ENCODE data around the gene UCK1.

Gene UCK1

DNA sequence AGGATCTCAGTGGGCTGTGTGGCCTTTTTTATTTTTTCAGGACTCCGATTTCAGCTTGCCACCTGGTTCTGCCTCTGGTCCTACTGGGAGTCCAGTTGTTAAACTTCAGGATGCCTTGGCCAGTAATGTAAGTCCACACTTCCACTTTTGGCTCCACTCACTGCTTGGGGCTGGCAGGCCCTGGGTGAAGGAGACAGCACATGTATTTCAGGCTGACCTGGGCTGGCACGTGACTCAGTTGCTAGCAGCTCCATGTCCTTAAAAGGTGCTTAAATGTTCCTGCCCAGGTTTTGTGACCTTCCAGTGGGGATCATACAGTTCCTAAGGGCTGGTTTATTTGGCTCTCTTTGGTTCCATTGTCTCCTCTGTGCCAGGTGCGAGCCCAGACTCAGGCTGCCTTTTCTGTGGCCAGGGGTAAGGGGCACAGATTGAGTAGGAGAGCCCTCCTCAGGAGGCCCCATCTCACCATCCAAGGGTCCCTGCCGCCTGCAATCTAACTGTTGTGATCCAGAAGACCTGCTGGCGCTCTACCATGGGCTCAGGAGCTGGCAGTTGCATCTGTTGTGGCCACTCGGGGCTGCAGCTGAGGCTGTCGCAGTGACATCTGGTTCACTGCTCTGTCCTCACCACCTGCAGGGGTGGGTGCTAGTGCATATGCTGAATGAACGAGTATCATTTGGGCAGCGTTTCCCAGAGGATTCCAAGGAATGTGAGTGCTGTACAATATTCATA lies 47.6 kb downstream of the UCK1 start:
- H3K23ac ChIP-seq (ENCODE audit: low read length in 2 of 2) = no peak overlapping the region
- H3K18ac ChIP-seq (ENCODE audit: low read depth in 1 of 2, low read length in 2 of 2) = no peak overlapping the region
- no peak overlapping the region for H2BK15ac ChIP-seq (ENCODE audit: low read depth, poor library complexity, severe bottlenecking)
- no peak overlapping the region for H3K4me2 ChIP-seq (ENCODE audit: low read length, poor library complexity, severe bottlenecking)
- no peaks in the 10 kb centered on the region for H3K4me1 ChIP-seq (ENCODE audit: control insufficient read depth, insufficient read depth, low read depth, low read length)
- H4K91ac ChIP-seq (ENCODE audit: low read length) = no peak overlapping the region
- H3K14ac ChIP-seq (ENCODE audit: low read length in 2 of 2) = no peak overlapping the region
- no peak overlapping the region for H3K27ac ChIP-seq (ENCODE audit: low read length, poor library complexity, severe bottlenecking)
- no peak overlapping the region for H2BK120ac ChIP-seq (ENCODE audit: low read depth, low read length)
- H2AFZ ChIP-seq (ENCODE audit: low read depth, low read length) = no peak overlapping the region
- no peak overlapping the region for H2BK5ac ChIP-seq (ENCODE audit: low read depth, low read length, poor library complexity, severe bottlenecking)
- peaks cover 94 to 98% of the 10 kb centered on the region in 2 experiments for H3K36me3 ChIP-seq (ENCODE audit: control insufficient read depth in 1 of 2, insufficient read depth in 2 of 2, low read depth in 1 of 2, low read length in 2 of 2)
- 95% methylated on average over 9 of the region's 9 CpGs for whole genome bisulfite sequencing
- no peak overlapping the region for H2BK12ac ChIP-seq (ENCODE audit: low read length in 2 of 2)
- no peak for DNase-seq
- no peak overlapping the region for H4K8ac ChIP-seq (ENCODE audit: low read length)
- H3K9me3 ChIP-seq (ENCODE audit: control insufficient read depth, low read length) = no peaks in the 10 kb centered on the region
- no peaks in the 10 kb centered on the region for H3K27me3 ChIP-seq (ENCODE audit: control insufficient read depth in 1 of 2, insufficient read depth in 1 of 2, low read length in 2 of 2)
- no peak overlapping the region for H3K4ac ChIP-seq (ENCODE audit: low read depth in 1 of 2, low read length in 2 of 2)
- no peak overlapping the region for H3K4me3 ChIP-seq (ENCODE audit: insufficient read depth in 1 of 2, low read depth in 1 of 2, low read length in 2 of 2)
- peaks cover 59% of the 10 kb centered on the region for H3K79me1 ChIP-seq (replicated peaks; ENCODE audit: low read length, poor library complexity, severe bottlenecking)
- no peak overlapping the region for H2AK5ac ChIP-seq (ENCODE audit: low read length, severe bottlenecking)
- no peak overlapping the region for H3K9ac ChIP-seq (ENCODE audit: low read length)

DNA sequence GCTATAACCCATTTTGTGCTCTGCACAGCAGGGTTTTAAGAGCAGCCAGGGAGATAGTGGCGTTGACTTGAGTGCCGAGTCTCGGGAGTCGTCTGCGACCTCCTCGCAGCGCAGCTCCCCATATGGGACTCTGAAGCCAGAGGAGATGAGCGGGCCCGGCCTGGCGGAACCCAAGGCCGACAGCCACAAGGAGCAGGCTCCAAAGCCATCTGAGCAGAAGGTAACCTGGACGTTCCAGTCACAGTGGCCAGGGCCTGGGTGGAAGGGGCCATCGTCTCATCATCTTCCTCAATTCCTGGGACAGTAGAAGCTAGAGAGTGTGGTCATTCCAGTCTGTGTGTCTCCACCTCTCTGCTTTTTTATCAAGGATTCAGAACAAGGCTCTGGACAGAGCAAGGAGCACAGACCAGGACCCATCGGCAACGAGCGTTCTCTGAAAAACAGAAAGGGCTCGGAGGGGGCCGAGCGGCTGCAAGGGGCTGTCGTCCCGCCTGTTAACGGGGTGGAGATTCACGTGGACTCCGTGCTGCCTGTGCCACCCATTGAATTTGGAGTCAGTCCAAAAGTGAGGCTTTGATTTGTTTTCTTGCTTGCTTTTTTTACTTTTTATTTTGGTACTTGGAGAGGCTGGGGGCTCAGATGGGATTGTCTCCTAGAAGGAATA lies 48.6 kb downstream of the UCK1 start:
- Histone ChIP-seq H3K9ac (ENCODE audit: low read length) (no peak overlapping the region), H3K23ac (ENCODE audit: low read length in 2 of 2) (no peak overlapping the region), H3K4me2 (ENCODE audit: low read length, poor library complexity, severe bottlenecking) (no peak overlapping the region), H2BK120ac (ENCODE audit: low read depth, low read length) (no peak overlapping the region), H2AK5ac (ENCODE audit: low read length, severe bottlenecking) (no peak overlapping the region), H3K14ac (ENCODE audit: low read length in 2 of 2) (no peak overlapping the region), H3K4me1 (ENCODE audit: control insufficient read depth, insufficient read depth, low read depth, low read length) (no peaks in the 10 kb centered on the region), H3K27ac (ENCODE audit: low read length, poor library complexity, severe bottlenecking) (no peak overlapping the region), H3K4me3 (ENCODE audit: insufficient read depth in 1 of 2, low read depth in 1 of 2, low read length in 2 of 2) (no peak overlapping the region), H4K8ac (ENCODE audit: low read length) (no peak overlapping the region), H3K18ac (ENCODE audit: low read depth in 1 of 2, low read length in 2 of 2) (no peak overlapping the region), H4K91ac (ENCODE audit: low read length) (no peak overlapping the region), H2AFZ (ENCODE audit: low read depth, low read length) (no peak overlapping the region), H2BK5ac (ENCODE audit: low read depth, low read length, poor library complexity, severe bottlenecking) (no peak overlapping the region), H3K27me3 (ENCODE audit: control insufficient read depth in 1 of 2, insufficient read depth in 1 of 2, low read length in 2 of 2) (no peaks in the 10 kb centered on the region), H2BK15ac (ENCODE audit: low read depth, poor library complexity, severe bottlenecking) (no peak overlapping the region), H3K36me3 (ENCODE audit: control insufficient read depth in 1 of 2, insufficient read depth in 2 of 2, low read depth in 1 of 2, low read length in 2 of 2) (peaks cover 94 to 97% of the 10 kb centered on the region in 2 experiments), H2BK12ac (ENCODE audit: low read length in 2 of 2) (no peak overlapping the region), H3K79me1 (replicated peaks; ENCODE audit: low read length, poor library complexity, severe bottlenecking) (peaks cover 58% of the 10 kb centered on the region), H3K9me3 (ENCODE audit: control insufficient read depth, low read length) (no peaks in the 10 kb centered on the region), H3K4ac (ENCODE audit: low read depth in 1 of 2, low read length in 2 of 2) (no peak overlapping the region)
- no peak for DNase-seq
- 97% methylated on average over 24 of the region's 24 CpGs for WGBS

DNA sequence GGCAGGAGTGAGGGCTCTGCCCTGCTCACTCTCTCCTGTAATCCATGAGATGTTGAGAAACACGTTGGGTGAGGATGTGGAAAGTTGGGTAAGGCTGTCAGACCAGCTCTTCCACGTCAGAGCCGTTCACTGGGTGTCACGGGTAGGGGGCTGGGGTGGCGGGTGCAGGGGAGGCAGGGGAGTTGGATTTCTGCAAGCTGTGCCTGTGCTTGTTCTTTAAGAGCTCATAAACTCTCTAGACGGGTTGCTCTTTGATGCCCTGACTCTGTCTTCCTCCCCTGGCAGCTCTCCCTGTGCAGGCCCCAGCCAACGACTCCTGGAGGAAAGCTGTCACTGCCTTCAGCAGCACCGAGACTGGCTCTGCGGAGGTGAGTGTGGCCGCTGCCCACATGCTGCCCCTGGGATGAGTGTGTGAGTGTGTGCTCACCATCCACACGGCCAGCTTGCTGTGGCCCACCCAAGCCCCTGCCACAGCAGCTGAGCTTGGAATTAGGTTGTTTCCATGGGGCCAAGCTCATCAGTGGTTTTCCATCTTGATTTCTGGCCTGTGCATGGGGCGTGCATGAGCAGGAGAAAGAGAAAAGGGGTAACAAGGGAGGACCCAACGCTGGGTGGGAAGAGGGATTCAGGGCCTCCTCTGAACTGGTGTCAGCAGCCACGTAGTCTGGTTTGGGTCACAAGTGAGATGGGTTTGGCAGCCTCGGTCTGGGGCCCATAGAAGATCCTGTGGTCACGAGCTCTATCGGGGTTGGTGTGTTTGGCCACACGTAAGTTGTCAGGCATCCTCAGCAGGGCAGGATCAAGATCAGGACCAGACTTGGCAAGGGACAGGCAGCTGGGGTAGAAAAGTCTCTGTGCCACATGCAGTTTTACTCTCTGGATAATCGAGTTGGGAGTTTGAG lies 49.4 kb downstream of the UCK1 start:
- no peak overlapping the region for H3K9ac ChIP-seq (ENCODE audit: low read length)
- no peak overlapping the region for H3K27ac ChIP-seq (ENCODE audit: low read length, poor library complexity, severe bottlenecking)
- H3K23ac ChIP-seq (ENCODE audit: low read length in 2 of 2) = no peak overlapping the region
- no peak overlapping the region for H4K91ac ChIP-seq (ENCODE audit: low read length)
- no peaks in the 10 kb centered on the region for H3K9me3 ChIP-seq (ENCODE audit: control insufficient read depth, low read length)
- no peaks in the 10 kb centered on the region for H3K4me1 ChIP-seq (ENCODE audit: control insufficient read depth, insufficient read depth, low read depth, low read length)
- H4K8ac ChIP-seq (ENCODE audit: low read length) = no peak overlapping the region
- no peak overlapping the region for H2BK12ac ChIP-seq (ENCODE audit: low read length in 2 of 2)
- H2BK120ac ChIP-seq (ENCODE audit: low read depth, low read length) = no peak overlapping the region
- peaks cover 58% of the 10 kb centered on the region for H3K79me1 ChIP-seq (replicated peaks; ENCODE audit: low read length, poor library complexity, severe bottlenecking)
- no peak overlapping the region for H2AFZ ChIP-seq (ENCODE audit: low read depth, low read length)
- no peak overlapping the region for H2AK5ac ChIP-seq (ENCODE audit: low read length, severe bottlenecking)
- H3K18ac ChIP-seq (ENCODE audit: low read depth in 1 of 2, low read length in 2 of 2) = no peak overlapping the region
- DNase-seq = no peak
- H3K4ac ChIP-seq (ENCODE audit: low read depth in 1 of 2, low read length in 2 of 2) = no peak overlapping the region
- H3K4me2 ChIP-seq (ENCODE audit: low read length, poor library complexity, severe bottlenecking) = no peak overlapping the region
- peaks cover 94 to 97% of the 10 kb centered on the region in 2 experiments for H3K36me3 ChIP-seq (ENCODE audit: control insufficient read depth in 1 of 2, insufficient read depth in 2 of 2, low read depth in 1 of 2, low read length in 2 of 2)
- no peak overlapping the region for H3K4me3 ChIP-seq (ENCODE audit: insufficient read depth in 1 of 2, low read depth in 1 of 2, low read length in 2 of 2)
- no peaks in the 10 kb centered on the region for H3K27me3 ChIP-seq (ENCODE audit: control insufficient read depth in 1 of 2, insufficient read depth in 1 of 2, low read length in 2 of 2)
- no peak overlapping the region for H2BK5ac ChIP-seq (ENCODE audit: low read depth, low read length, poor library complexity, severe bottlenecking)
- 94% methylated on average over 19 of the region's 19 CpGs for WGBS
- no peak overlapping the region for H3K14ac ChIP-seq (ENCODE audit: low read length in 2 of 2)
- H2BK15ac ChIP-seq (ENCODE audit: low read depth, poor library complexity, severe bottlenecking) = no peak overlapping the region

DNA sequence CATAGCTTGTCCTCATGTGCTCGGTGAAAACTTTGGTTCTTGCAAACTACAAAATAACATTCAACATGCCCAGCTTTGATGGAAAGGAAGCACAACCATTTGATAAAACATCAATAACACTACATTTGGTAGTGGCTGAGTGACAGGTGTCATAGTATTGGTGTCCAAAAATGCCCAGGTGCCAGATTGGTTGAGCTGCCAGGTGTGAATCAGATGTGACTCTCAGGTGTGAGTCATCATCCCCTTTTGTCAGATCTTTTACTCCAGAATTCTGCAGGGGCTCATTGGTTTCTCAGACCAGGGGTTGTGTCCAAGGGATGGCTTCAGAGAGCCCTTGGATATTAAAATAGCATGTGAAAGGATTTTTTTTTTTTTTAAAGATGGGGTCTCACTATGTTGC lies 50.8 kb downstream of the UCK1 start:
- Histone ChIP-seq H2AFZ (ENCODE audit: low read depth, low read length) (no peak overlapping the region), H3K36me3 (ENCODE audit: control insufficient read depth in 1 of 2, insufficient read depth in 2 of 2, low read depth in 1 of 2, low read length in 2 of 2) (peaks cover 95 to 97% of the 10 kb centered on the region in 2 experiments), H3K4me2 (ENCODE audit: low read length, poor library complexity, severe bottlenecking) (no peak overlapping the region), H3K4ac (ENCODE audit: low read depth in 1 of 2, low read length in 2 of 2) (no peak overlapping the region), H3K23ac (ENCODE audit: low read length in 2 of 2) (no peak overlapping the region), H3K9me3 (ENCODE audit: control insufficient read depth, low read length) (no peaks in the 10 kb centered on the region), H3K18ac (ENCODE audit: low read depth in 1 of 2, low read length in 2 of 2) (no peak overlapping the region), H3K79me1 (replicated peaks; ENCODE audit: low read length, poor library complexity, severe bottlenecking) (peaks cover 61% of the 10 kb centered on the region), H3K27ac (ENCODE audit: low read length, poor library complexity, severe bottlenecking) (no peak overlapping the region), H4K8ac (ENCODE audit: low read length) (no peak overlapping the region), H3K4me3 (ENCODE audit: insufficient read depth in 1 of 2, low read depth in 1 of 2, low read length in 2 of 2) (no peak overlapping the region), H3K14ac (ENCODE audit: low read length in 2 of 2) (no peak overlapping the region), H2BK120ac (ENCODE audit: low read depth, low read length) (no peak overlapping the region), H3K4me1 (ENCODE audit: control insufficient read depth, insufficient read depth, low read depth, low read length) (no peaks in the 10 kb centered on the region), H2AK5ac (ENCODE audit: low read length, severe bottlenecking) (no peak overlapping the region), H3K27me3 (ENCODE audit: control insufficient read depth in 1 of 2, insufficient read depth in 1 of 2, low read length in 2 of 2) (no peaks in the 10 kb centered on the region), H2BK5ac (ENCODE audit: low read depth, low read length, poor library complexity, severe bottlenecking) (no peak overlapping the region), H2BK12ac (ENCODE audit: low read length in 2 of 2) (no peak overlapping the region), H2BK15ac (ENCODE audit: low read depth, poor library complexity, severe bottlenecking) (no peak overlapping the region), H3K9ac (ENCODE audit: low read length) (no peak overlapping the region), H4K91ac (ENCODE audit: low read length) (no peak overlapping the region)
- WGBS = 100% methylated on average over 1 of the region's 1 CpG
- DNase-seq = no peak

All from mesenchymal stem cell (in vitro differentiated cells and primary cell).